Adipocyte (in vitro differentiated cells): ENCODE results near the gene SLC22A3.
A peak's percentile ranks its signal among the peaks of the same experiment; 100 is the strongest.
"Not testable (repeated sequence)": the region's sequence is repeated elsewhere in the genome, so short reads cannot be mapped to it uniquely, and the experiment has no call there.

Experiments used
- DNase-seq: peaks from one replicate; pipeline ENCODE4 v3.0.0-alpha.2; 2015; ENCODE audit warnings: low read depth
- H3K27me3 ChIP-seq: replicated peaks from 2 replicates; pipeline ENCODE4 v1.7.0; 2013; ENCODE audit warnings: mild to moderate bottlenecking, low read length, moderate library complexity; ENCODE audit not compliant: control insufficient read depth, insufficient read depth
- H3K36me3 ChIP-seq: 2 replicates; pipeline ENCODE4 v1.7.0; 2013; ENCODE audit warnings: low read length, mild to moderate bottlenecking, moderate library complexity; ENCODE audit not compliant: control insufficient read depth, insufficient read depth, severe bottlenecking
- H3K4me1 ChIP-seq: 2 replicates; pipeline ENCODE4 v1.7.0; 2013; ENCODE audit warnings: mild to moderate bottlenecking, low read length, moderate library complexity; ENCODE audit not compliant: control insufficient read depth, insufficient read depth
- H3K4me3 ChIP-seq: 2 replicates; pipeline ENCODE4 v1.7.0; 2013; ENCODE audit warnings: mild to moderate bottlenecking, low read length, moderate library complexity
- H3K9ac ChIP-seq: 2 replicates; pipeline ENCODE4 v1.7.0; 2013; ENCODE audit warnings: mild to moderate bottlenecking, low read length, moderate library complexity
- H3K9me3 ChIP-seq: 2 replicates; pipeline ENCODE4 v1.7.0; 2013; ENCODE audit warnings: mild to moderate bottlenecking, low read length, moderate library complexity; ENCODE audit not compliant: control insufficient read depth

SLC22A3 gene

GRCh38 chr6:160454303-160454702 lies 106.1 kb downstream of the SLC22A3 start:
- H3K4me3 ChIP-seq = no peak overlapping the region
- no peak for DNase-seq
- H3K9ac ChIP-seq = no peak overlapping the region
- H3K9me3 ChIP-seq = no peaks in the 10 kb centered on the region
- H3K36me3 ChIP-seq = peaks cover 8% of the 10 kb centered on the region
- no peaks in the 10 kb centered on the region for H3K27me3 ChIP-seq
- H3K4me1 ChIP-seq = peaks cover 12% of the 10 kb centered on the region

- Histone ChIP-seq H3K36me3 (peaks cover 8% of the 10 kb centered on the region), H3K27me3 (no peaks in the 10 kb centered on the region), H3K4me1 (peaks cover 12% of the 10 kb centered on the region), H3K9me3 (no peaks in the 10 kb centered on the region), H3K4me3 (peak overlapping the region; percentile 76), H3K9ac (peak overlapping the region; percentile 68)
- peak; percentile 2 for DNase-seq
Observed at GRCh38 chr6:160455081-160455480, 106.9 kb downstream of the SLC22A3 start.

- H3K9ac ChIP-seq = peak overlapping the region; percentile 68
- H3K27me3 ChIP-seq = no peaks in the 10 kb centered on the region
- H3K4me1 ChIP-seq = peaks cover 12% of the 10 kb centered on the region
- peak overlapping the region; percentile 76 for H3K4me3 ChIP-seq
- peak; percentile 78 for DNase-seq
- no peaks in the 10 kb centered on the region for H3K9me3 ChIP-seq
- H3K36me3 ChIP-seq = peaks cover 8% of the 10 kb centered on the region
Observed at GRCh38 chr6:160455541-160456213, 107.5 kb downstream of the SLC22A3 start.

- peaks cover 12% of the 10 kb centered on the region for H3K4me1 ChIP-seq
- no peak for DNase-seq
- H3K4me3 ChIP-seq = no peak overlapping the region
- no peak overlapping the region for H3K9ac ChIP-seq
- no peaks in the 10 kb centered on the region for H3K9me3 ChIP-seq
- H3K27me3 ChIP-seq = no peaks in the 10 kb centered on the region
- H3K36me3 ChIP-seq = peaks cover 5% of the 10 kb centered on the region
Observed at GRCh38 chr6:160456214-160456546, 108.0 kb downstream of the SLC22A3 start.

GRCh38 chr6:160457823-160458222 lies 109.6 kb downstream of the SLC22A3 start:
- no peak for DNase-seq
- no peaks in the 10 kb centered on the region for H3K36me3 ChIP-seq
- H3K4me1 ChIP-seq = peaks cover 21% of the 10 kb centered on the region

GRCh38 chr6:160461641-160462040 lies 113.5 kb downstream of the SLC22A3 start:
- no peak for DNase-seq
- no peaks in the 10 kb centered on the region for H3K27me3 ChIP-seq
- H3K9me3 ChIP-seq = no peaks in the 10 kb centered on the region
- H3K4me3 ChIP-seq = no peak overlapping the region
- peaks cover 9% of the 10 kb centered on the region for H3K4me1 ChIP-seq
- no peaks in the 10 kb centered on the region for H3K36me3 ChIP-seq
- H3K9ac ChIP-seq = no peak overlapping the region

More at GRCh38 chr6:160457823-160458222, 109.6 kb downstream of the SLC22A3 start:
- Histone ChIP-seq H3K9ac (no peak overlapping the region), H3K9me3 (no peaks in the 10 kb centered on the region), H3K4me3 (no peak overlapping the region), H3K27me3 (no peaks in the 10 kb centered on the region)

GRCh38 chr6:160462116-160462515 lies 113.9 kb downstream of the SLC22A3 start:
- DNase-seq = no peak
- no peaks in the 10 kb centered on the region for H3K36me3 ChIP-seq
- H3K9ac ChIP-seq = no peak overlapping the region
- peaks cover 9% of the 10 kb centered on the region for H3K4me1 ChIP-seq
- H3K4me3 ChIP-seq = peak overlapping the region; percentile 37
- no peaks in the 10 kb centered on the region for H3K9me3 ChIP-seq
- no peaks in the 10 kb centered on the region for H3K27me3 ChIP-seq

GRCh38 chr6:160462551-160463109 lies 114.5 kb downstream of the SLC22A3 start:
- Histone ChIP-seq H3K27me3 (no peaks in the 10 kb centered on the region), H3K9ac (no peak overlapping the region), H3K36me3 (no peaks in the 10 kb centered on the region), H3K4me1 (peaks cover 9% of the 10 kb centered on the region), H3K9me3 (no peaks in the 10 kb centered on the region), H3K4me3 (peak overlapping the region; percentile 37)
- DNase-seq = peak; percentile 53

- H3K9ac ChIP-seq = no peak overlapping the region
- H3K9me3 ChIP-seq = no peaks in the 10 kb centered on the region
- H3K4me1 ChIP-seq = peaks cover 9% of the 10 kb centered on the region
- no peak overlapping the region for H3K4me3 ChIP-seq
- H3K36me3 ChIP-seq = no peaks in the 10 kb centered on the region
- no peaks in the 10 kb centered on the region for H3K27me3 ChIP-seq
- no peak for DNase-seq
Observed at GRCh38 chr6:160464744-160465143, 116.6 kb downstream of the SLC22A3 start.

- H3K4me1 ChIP-seq, H3K4me3 ChIP-seq, H3K36me3 ChIP-seq, H3K27me3 ChIP-seq, H3K9ac ChIP-seq, H3K9me3 ChIP-seq, DNase-seq: not testable (repeated sequence)
Observed at GRCh38 chr6:160467261-160467871, 119.2 kb downstream of the SLC22A3 start.

GRCh38 chr6:160469153-160469552 lies 121.0 kb downstream of the SLC22A3 start:
- no peak overlapping the region for H3K9ac ChIP-seq
- H3K36me3 ChIP-seq = no peaks in the 10 kb centered on the region
- H3K27me3 ChIP-seq = no peaks in the 10 kb centered on the region
- H3K4me1 ChIP-seq = peaks cover 13% of the 10 kb centered on the region
- no peak for DNase-seq
- H3K4me3 ChIP-seq = no peak overlapping the region
- H3K9me3 ChIP-seq = no peaks in the 10 kb centered on the region
